ENCODE data around the gene ZGLP1. TPM values are rescaled to one million over a fixed set of nuclear protein-coding genes. Genes with fewer than 3 reads are reported as not detected.

ZGLP1 gene
- total and polyA plus RNA-seq, 2 of the 13 experiments (the other 11 are each of a cell fraction or from before 2014, with no cell fraction given), result 2.4 to 3.0 TPM

DNA sequence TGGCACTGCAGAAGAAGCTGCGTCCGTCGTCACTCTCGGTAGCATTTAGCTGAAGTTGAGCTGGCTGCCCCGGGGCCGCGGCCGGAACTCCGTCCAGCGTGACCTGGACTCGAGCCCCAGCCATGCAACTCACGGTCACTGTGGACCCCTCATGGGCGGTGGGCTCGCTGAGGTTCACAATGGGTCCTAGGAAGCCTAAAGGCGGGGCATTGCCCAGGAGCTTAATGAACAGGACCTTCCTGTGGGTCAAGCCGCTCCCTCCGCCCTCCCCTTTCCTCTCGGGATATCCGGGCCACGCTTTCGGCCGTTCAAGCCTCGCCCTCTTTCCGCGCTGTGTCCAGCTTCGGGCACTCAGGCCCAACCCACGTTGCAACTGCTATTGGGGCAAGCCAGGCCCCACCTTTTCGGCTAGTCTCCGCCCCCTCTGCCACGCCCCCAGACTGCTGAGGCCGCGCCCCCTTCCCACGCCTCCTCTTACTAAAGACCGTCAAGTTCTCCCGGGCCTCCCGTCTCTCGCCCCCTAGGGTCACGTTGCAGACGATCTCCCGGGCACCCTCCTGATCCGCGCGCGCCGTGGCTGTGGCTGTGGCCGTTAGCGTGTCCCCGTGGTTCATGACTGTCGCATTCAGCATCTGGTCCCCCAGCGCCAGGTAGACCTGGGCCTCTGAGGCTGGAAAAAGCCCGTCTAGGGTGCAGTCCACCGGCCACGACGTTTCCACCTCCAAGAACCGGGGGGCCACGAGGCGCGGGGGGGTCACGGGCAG lies 25.2 kb upstream of the ZGLP1 start (continued):
- TF ChIP-seq, protein P1, sequence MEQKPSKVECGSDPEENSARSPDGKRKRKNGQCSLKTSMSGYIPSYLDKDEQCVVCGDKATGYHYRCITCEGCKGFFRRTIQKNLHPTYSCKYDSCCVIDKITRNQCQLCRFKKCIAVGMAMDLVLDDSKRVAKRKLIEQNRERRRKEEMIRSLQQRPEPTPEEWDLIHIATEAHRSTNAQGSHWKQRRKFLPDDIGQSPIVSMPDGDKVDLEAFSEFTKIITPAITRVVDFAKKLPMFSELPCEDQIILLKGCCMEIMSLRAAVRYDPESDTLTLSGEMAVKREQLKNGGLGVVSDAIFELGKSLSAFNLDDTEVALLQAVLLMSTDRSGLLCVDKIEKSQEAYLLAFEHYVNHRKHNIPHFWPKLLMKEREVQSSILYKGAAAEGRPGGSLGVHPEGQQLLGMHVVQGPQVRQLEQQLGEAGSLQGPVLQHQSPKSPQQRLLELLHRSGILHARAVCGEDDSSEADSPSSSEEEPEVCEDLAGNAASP (CRISPR knock-in tag; IDR thresholded peaks at IDR 0.05; ENCODE audit: borderline replicate concordance), result no peak
- TF ChIP-seq TEAD2 (CRISPR knock-in tag; IDR thresholded peaks at IDR 0.05) (no peak), ZNF530 (CRISPR knock-in tag; IDR thresholded peaks at IDR 0.05; ENCODE audit: low read depth) (no peak), ELF3 (CRISPR knock-in tag; IDR thresholded peaks at IDR 0.05) (0 out of 2 replicates have a peak, but pooled peaks have one; percentile 31), ZNF451 (CRISPR knock-in tag; IDR thresholded peaks at IDR 0.05) (0 out of 2 replicates have a peak, but pooled peaks have one; percentile 49), MLXIP (CRISPR knock-in tag; IDR thresholded peaks at IDR 0.05; ENCODE audit: borderline replicate concordance) (no peak), TFDP1 (CRISPR knock-in tag; IDR thresholded peaks at IDR 0.05; ENCODE audit: borderline replicate concordance) (peak; percentile 34; the same call in 1 of the 2 replicates), MAZ (IDR thresholded peaks at IDR 0.05; ENCODE audit: borderline replicate concordance, low read depth, low read length) (peak; percentile 58), MAZ (CRISPR knock-in tag; IDR thresholded peaks at IDR 0.05; ENCODE audit: low read depth) (peak; percentile 78), MTA1 (CRISPR knock-in tag; IDR thresholded peaks at IDR 0.05; ENCODE audit: borderline replicate concordance) (peak; percentile 34; the same call in 1 of the 2 replicates), ZNF883 (CRISPR knock-in tag; IDR thresholded peaks at IDR 0.05; ENCODE audit: not compliant biosample characterization) (no peak), NR2F6 (IDR thresholded peaks at IDR 0.05) (no peak), NR2F6 (CRISPR knock-in tag; IDR thresholded peaks at IDR 0.05) (peak; percentile 49; the same call in 1 of the 2 replicates)
- TF ChIP-seq, protein P2, sequence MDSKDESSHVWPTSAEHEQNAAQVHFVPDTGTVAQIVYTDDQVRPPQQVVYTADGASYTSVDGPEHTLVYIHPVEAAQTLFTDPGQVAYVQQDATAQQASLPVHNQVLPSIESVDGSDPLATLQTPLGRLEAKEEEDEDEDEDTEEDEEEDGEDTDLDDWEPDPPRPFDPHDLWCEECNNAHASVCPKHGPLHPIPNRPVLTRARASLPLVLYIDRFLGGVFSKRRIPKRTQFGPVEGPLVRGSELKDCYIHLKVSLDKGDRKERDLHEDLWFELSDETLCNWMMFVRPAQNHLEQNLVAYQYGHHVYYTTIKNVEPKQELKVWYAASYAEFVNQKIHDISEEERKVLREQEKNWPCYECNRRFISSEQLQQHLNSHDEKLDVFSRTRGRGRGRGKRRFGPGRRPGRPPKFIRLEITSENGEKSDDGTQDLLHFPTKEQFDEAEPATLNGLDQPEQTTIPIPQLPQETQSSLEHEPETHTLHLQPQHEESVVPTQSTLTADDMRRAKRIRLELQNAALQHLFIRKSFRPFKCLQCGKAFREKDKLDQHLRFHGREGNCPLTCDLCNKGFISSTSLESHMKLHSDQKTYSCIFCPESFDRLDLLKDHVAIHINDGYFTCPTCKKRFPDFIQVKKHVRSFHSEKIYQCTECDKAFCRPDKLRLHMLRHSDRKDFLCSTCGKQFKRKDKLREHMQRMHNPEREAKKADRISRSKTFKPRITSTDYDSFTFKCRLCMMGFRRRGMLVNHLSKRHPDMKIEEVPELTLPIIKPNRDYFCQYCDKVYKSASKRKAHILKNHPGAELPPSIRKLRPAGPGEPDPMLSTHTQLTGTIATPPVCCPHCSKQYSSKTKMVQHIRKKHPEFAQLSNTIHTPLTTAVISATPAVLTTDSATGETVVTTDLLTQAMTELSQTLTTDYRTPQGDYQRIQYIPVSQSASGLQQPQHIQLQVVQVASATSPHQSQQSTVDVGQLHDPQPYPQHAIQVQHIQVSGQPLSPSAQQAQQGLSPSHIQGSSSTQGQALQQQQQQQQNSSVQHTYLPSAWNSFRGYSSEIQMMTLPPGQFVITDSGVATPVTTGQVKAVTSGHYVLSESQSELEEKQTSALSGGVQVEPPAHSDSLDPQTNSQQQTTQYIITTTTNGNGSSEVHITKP (CRISPR knock-in tag; IDR thresholded peaks at IDR 0.05; ENCODE audit: low read depth), result peak; percentile 91
- TF ChIP-seq, protein P3, sequence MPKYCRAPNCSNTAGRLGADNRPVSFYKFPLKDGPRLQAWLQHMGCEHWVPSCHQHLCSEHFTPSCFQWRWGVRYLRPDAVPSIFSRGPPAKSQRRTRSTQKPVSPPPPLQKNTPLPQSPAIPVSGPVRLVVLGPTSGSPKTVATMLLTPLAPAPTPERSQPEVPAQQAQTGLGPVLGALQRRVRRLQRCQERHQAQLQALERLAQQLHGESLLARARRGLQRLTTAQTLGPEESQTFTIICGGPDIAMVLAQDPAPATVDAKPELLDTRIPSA (CRISPR knock-in tag; IDR thresholded peaks at IDR 0.05; ENCODE audit: borderline replicate concordance), result no peak
- TF ChIP-seq, protein P4, sequence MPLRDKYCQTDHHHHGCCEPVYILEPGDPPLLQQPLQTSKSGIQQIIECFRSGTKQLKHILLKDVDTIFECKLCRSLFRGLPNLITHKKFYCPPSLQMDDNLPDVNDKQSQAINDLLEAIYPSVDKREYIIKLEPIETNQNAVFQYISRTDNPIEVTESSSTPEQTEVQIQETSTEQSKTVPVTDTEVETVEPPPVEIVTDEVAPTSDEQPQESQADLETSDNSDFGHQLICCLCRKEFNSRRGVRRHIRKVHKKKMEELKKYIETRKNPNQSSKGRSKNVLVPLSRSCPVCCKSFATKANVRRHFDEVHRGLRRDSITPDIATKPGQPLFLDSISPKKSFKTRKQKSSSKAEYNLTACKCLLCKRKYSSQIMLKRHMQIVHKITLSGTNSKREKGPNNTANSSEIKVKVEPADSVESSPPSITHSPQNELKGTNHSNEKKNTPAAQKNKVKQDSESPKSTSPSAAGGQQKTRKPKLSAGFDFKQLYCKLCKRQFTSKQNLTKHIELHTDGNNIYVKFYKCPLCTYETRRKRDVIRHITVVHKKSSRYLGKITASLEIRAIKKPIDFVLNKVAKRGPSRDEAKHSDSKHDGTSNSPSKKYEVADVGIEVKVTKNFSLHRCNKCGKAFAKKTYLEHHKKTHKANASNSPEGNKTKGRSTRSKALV (CRISPR knock-in tag; IDR thresholded peaks at IDR 0.05), result peak; percentile 26; the same call in 1 of the 2 replicates

All from HepG2 (cell line).